HG02981 (cell line): Measurements from ENCODE around the gene NSUN6.

Experiments
- ATAC-seq: cut with Tn5 transposase; IDR thresholded peaks from one replicate; pipeline ENCODE4 v1.9.1; 2021; ENCODE audit warnings: mild to moderate bottlenecking, moderate library complexity; ENCODE audit not compliant: unreplicated experiment

Gene NSUN6

DNA sequence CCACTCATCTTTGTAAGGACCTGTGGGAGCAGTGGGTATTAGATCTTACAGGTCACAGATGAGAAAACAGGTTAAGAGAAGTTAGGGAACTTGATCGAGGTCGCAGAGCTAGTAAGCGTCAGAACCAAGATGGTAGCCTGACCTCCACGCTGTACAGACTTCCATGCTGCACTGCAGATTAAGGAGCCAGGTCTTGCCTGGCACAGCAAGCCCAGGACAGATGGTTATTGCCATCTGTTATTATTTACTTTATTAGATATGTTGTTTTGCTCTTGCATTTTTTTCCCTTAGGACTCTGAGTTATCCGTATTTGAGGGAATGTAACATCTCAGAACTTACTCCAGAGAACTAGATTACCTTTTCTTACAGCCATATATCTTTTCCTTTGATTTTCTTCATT lies 147.2 kb downstream of the NSUN6 start:
- no peak for ATAC-seq

DNA sequence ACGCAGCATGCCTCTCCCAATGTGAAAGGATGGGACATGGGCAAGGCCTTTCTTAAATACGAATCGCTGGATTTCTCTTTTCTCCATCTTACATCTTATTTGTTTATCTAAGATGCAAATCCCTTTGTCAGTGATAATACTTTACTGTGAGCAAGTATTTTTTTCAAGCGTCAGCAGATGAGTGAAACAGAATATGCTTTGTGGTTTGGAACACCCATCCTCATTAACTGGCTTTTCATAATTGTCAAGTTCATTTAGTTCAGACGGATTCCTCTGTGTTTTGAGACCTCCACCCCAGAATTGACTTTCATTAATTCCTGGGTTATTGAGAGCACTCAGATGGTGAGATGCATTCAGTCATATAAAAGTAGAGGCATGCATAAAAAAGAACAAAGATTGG lies 149.8 kb downstream of the NSUN6 start:
- ATAC-seq, result peak; percentile 10

DNA sequence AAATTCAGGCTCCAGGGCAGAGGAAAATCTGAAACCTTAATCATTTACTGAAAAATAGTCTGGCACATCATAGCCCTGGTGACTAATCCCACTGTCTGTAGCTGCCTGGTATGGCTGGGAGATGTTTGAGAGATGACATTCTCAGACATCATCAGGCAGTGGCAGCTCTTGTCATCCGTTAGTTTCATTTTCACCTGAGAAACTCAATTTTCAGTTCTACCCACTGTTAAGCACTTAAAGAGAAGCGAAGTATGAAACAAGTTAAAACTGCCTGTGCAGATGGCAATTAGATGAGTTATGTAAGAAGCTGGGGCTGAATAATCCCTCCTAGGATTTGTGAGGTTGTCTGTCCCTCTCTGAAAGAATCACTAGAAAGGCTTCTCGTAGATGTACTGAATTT lies 150.2 kb downstream of the NSUN6 start:
- peak; percentile 95 for ATAC-seq

DNA sequence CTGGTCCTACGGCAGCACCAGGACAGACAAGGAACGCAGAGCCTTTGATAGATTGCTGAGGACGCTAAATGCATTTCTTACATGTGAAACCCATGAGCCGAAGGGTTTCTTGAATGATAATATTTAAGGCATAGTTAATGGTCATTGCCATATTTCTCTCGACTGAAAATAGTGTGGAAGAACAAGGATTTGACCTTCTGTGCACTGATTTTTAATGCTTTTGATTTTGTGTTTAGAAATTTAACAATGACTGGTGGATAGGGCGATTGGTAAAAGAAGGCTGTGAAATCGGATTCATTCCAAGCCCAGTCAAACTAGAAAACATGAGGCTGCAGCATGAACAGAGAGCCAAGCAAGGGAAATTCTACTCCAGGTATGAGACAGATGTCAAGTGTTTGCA lies 150.8 kb downstream of the NSUN6 start:
- ATAC-seq, result no peak

DNA sequence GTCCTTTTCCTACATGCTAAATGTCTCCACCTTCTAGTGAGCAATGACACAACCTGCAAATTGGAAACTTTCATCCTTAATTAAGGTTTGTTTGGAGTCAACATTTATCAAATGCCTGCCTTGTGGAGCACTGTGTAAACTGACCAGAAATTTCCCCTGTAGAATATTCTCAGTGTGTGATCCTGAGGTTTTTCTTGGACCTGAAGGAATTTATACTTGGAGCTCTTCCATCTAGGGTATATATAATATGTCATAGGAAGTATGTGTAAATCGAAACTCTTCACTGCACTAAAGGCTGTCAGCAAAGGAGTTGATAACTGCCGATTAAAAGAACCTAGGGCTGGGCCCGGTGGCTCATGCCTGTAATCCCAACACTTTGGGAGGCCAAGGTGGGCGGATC lies 152.4 kb downstream of the NSUN6 start:
- ATAC-seq, result no peak

DNA sequence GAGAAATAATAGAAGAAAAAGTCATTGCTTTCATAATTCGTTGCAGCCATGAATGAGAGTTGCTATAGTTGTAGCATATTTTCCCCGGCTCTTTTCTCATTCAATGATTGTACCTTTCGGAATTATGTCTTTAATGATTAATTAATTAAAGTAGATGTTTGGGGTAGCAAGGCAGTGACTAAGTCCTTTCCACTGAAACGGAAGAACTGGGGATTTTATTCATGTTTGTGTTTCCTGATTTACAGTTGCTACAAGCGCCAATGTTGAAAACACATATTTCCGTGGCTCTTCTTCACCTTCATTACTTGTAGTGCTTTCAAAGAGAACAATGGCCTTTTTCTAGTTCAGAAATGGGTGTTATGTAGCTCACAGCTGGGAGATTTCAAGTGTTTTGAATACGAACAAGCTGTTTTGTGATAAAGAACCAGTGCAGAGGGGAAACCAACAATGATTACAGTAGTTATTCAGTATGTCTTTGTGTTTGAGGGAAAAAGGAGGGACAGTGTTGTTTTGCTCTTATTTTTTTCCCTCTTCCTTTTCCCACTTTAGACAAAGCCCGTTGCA lies 153.5 kb downstream of the NSUN6 start:
- ATAC-seq, result no peak
